Panc1 (cell line): Measurements from ENCODE around the gene OR10A2. TPM values are rescaled to one million over a fixed set of nuclear protein-coding genes. Genes with fewer than 3 reads are reported as not detected.

Experiments
- ATAC-seq: fragments of 200-7000 bp; cut with Tn5 transposase; 2 replicates; pipeline ENCODE4 v1.9.1; 2020; ENCODE audit warnings: mild to moderate bottlenecking, moderate library complexity
- BruUV-seq: library from RNA; stranded (reverse); fragments of 400-500 nt; replicated peaks from 2 replicates; lab custom pipeline; 2021; lab: Mats Ljungman, UMichigan
- CTCF ChIA-PET: fragments of 300-600 bp; sonication (Branson Sonifier 250); formaldehyde crosslinking; loops from one replicate; lab custom pipeline; 2022; ENCODE audit warnings: antibody characterized with exemption; lab: Charles Lee
- POLR2A ChIA-PET: fragments of 300-600 bp; sonication (Branson Sonifier 250); formaldehyde crosslinking; loops from one replicate; lab custom pipeline; 2022; ENCODE audit warnings: antibody characterized with exemption; lab: Charles Lee
- DNase-seq: peaks from one replicate; pipeline ENCODE4 v3.0.0-alpha.2; 2010; ENCODE audit warnings: low read depth, low spot score
- H3K27ac ChIP-seq: 2 replicates; pipeline ENCODE4 v1.5.1; 2011; ENCODE audit warnings: mild to moderate bottlenecking, low read length, inconsistent platforms
- H3K27me3 ChIP-seq: fragments of 200-500 bp; sonication (Bioruptor generic); 2 replicates; pipeline ENCODE4 v1.6.0; 2014; ENCODE audit warnings: low read length, inconsistent platforms; ENCODE audit not compliant: control insufficient read depth, insufficient read depth
- H3K36me3 ChIP-seq: fragments of 200-500 bp; sonication (Bioruptor generic); 2 replicates; pipeline ENCODE4 v1.5.1; 2014; ENCODE audit warnings: inconsistent platforms, mild to moderate bottlenecking, low read length, moderate library complexity; ENCODE audit not compliant: control insufficient read depth, insufficient read depth
- H3K4me1 ChIP-seq: 2 replicates; pipeline ENCODE4 v1.5.1; 2011; ENCODE audit warnings: inconsistent platforms, mild to moderate bottlenecking, low read length, moderate library complexity; ENCODE audit not compliant: control insufficient read depth, insufficient read depth
- H3K4me3 ChIP-seq, 2 experiments: 2 replicates each; pipeline ENCODE4 v1.5.1; 2011 to 2012; ENCODE audit warnings: low read depth in 2 of 2, low read length in 2 of 2, mild to moderate bottlenecking in 2 of 2, inconsistent platforms in 1 of 2, moderate library complexity in 1 of 2
- H3K9me3 ChIP-seq: fragments of 200-500 bp; sonication (Bioruptor generic); 2 replicates; pipeline ENCODE4 v1.5.1; 2014; ENCODE audit warnings: low read depth, mild to moderate bottlenecking, inconsistent platforms, low read length, moderate library complexity; ENCODE audit not compliant: control insufficient read depth, insufficient read depth
- CTCF ChIP-seq: fragments of 450-650 bp; IDR thresholded peaks from 2 replicates; pipeline ENCODE4 v1.5.1; 2017; ENCODE audit warnings: mild to moderate bottlenecking
- POLR2AphosphoS5 ChIP-seq: IDR thresholded peaks from 2 replicates; pipeline ENCODE4 v1.6.1; 2012; ENCODE audit warnings: mild to moderate bottlenecking, low read depth, low read length, moderate library complexity
- REST ChIP-seq, 2 experiments: IDR thresholded peaks; 2 replicates each; pipeline ENCODE4 v1.6.1; 2011 to 2012; ENCODE audit warnings: low read depth in 2 of 2, control low read depth in 1 of 2, low read length in 1 of 2, mild to moderate bottlenecking in 1 of 2, moderate library complexity in 1 of 2; ENCODE audit not compliant: insufficient read depth in 1 of 2
- SIN3A ChIP-seq: IDR thresholded peaks from 2 replicates; pipeline ENCODE4 v1.6.1; 2012; ENCODE audit warnings: low read depth, mild to moderate bottlenecking, low read length, moderate library complexity, borderline replicate concordance; ENCODE audit not compliant: insufficient read depth
- TCF7L2 ChIP-seq: IDR thresholded peaks from 2 replicates; pipeline ENCODE4 v1.6.1; 2011; ENCODE audit warnings: mild to moderate bottlenecking, low read depth, low read length, inconsistent platforms
- in situ Hi-C: cut with HindIII; loops from 2 replicates; pipeline ENCODE4 v1.10.0; 2016; ENCODE audit warnings: low sequenced_read_pairs, low pct_unique_long_range_greater_than_20kb
- intact Hi-C: fragments of 100-400 bp; cut with micrococcal nuclease; formaldehyde crosslinking; loops from one replicate; pipeline ENCODE4 v1.10.0; 2022; ENCODE audit not compliant: unreplicated experiment
- total RNA-seq: library from RNA; stranded (reverse); gene quantifications from one replicate; pipeline ENCODE4 v1.2.1, GENCODE V29; 2021; ENCODE audit not compliant: unreplicated experiment

OR10A2 gene
- total RNA-seq, 1 experiment from 2014 or later, result not detected

GRCh38 chr11:6834021-6834420, 28.8 kb upstream of the OR10A2 start:
- intact Hi-C loops, result no loop called here
- Histone ChIP-seq H3K27me3 (no peaks in the 10 kb centered on the region), H3K4me1 (no peaks in the 10 kb centered on the region), H3K4me3 (no peak overlapping the region), H3K27ac (no peak overlapping the region), H3K9me3 (no peaks in the 10 kb centered on the region), H3K36me3 (no peaks in the 10 kb centered on the region)
- no peak for TF ChIP-seq REST (IDR thresholded peaks at IDR 0.05; ENCODE audit: insufficient read depth in 1 of 2, low read depth in 2 of 2, low read length in 1 of 2)
- TF ChIP-seq CTCF, result no peak
- TF ChIP-seq SIN3A, result no peak
- no peak for TF ChIP-seq TCF7L2
- TF ChIP-seq POLR2AphosphoS5, result no peak
- in situ Hi-C loops, result no loop called here
- ChIA-PET POLR2A (no interaction called here), CTCF (interaction anchor here (0.6 kb wide), 2 partner anchors 18 to 79 kb away, joined by 3 read pairs; no protein-coding TSS in a partner anchor)
- BruUV-seq, result no TSS peak
- ATAC-seq (no peak), DNase-seq (no peak)

DNA sequence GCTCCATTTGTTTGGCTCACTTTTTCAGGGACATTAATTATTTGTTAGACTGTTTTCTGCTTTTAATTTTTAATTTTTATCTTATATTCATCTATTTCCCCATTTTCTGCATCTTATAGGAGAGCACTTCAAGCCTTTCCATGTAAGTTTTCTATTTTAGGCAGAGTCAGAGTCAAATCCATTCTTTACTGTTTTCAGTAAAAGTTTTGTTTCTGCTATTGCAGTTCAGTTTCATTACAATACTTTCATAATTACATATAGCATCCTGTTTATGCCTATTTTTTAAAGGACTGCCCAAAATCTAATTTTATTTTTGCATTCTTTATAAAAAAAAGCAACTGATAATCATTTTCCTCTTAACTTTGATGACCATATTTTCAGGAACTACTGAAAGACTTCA, 21.2 kb upstream of the OR10A2 start:
- Histone ChIP-seq H3K4me1 (no peaks in the 10 kb centered on the region), H3K27ac (no peak overlapping the region), H3K4me3 (no peak overlapping the region), H3K36me3 (no peaks in the 10 kb centered on the region), H3K27me3 (no peaks in the 10 kb centered on the region), H3K9me3 (no peaks in the 10 kb centered on the region)
- no peak for DNase-seq
- in situ Hi-C loops, result no loop called here
- TF ChIP-seq SIN3A (no peak), POLR2AphosphoS5 (no peak), CTCF (no peak), REST (IDR thresholded peaks at IDR 0.05; ENCODE audit: insufficient read depth in 1 of 2, low read depth in 2 of 2, low read length in 1 of 2) (no peak), TCF7L2 (no peak)
- no peak for ATAC-seq
- no TSS peak for BruUV-seq
- ChIA-PET CTCF (no interaction called here), POLR2A (no interaction called here)
- intact Hi-C loops, result no loop called here
